ENCODE data around the gene HECTD4. TPM values are rescaled to one million over a fixed set of nuclear protein-coding genes. Genes with fewer than 3 reads are reported as not detected.

Gene HECTD4
- total RNA-seq, 1 donor from 2014 or later, result 63.3 TPM

GRCh38 chr12:112328456-112329124 lies 53.6 kb downstream of the HECTD4 start:
- H3K27me3 Mint-ChIP-seq (ENCODE audit: unreplicated experiment), result no peaks in the 10 kb centered on the region
- TF ChIP-seq CTCF (IDR thresholded peaks at IDR 0.05), result no peak
- H3K4me3 Mint-ChIP-seq (ENCODE audit: unreplicated experiment), result no peak overlapping the region
- no peak overlapping the region for H3K27ac Mint-ChIP-seq (ENCODE audit: unreplicated experiment)
- DNase-seq (ENCODE audit: extremely low spot score, unreplicated experiment), result no peak
- H3K36me3 Mint-ChIP-seq (ENCODE audit: unreplicated experiment), result no peaks in the 10 kb centered on the region
- H3K9me3 Mint-ChIP-seq (ENCODE audit: unreplicated experiment), result no peaks in the 10 kb centered on the region
- H3K4me1 Mint-ChIP-seq (ENCODE audit: unreplicated experiment), result peaks cover 11% of the 10 kb centered on the region

GRCh38 chr12:112327209-112327938 lies 54.9 kb downstream of the HECTD4 start:
- H3K9me3 Mint-ChIP-seq (ENCODE audit: unreplicated experiment), result no peaks in the 10 kb centered on the region
- no peak overlapping the region for H3K27ac Mint-ChIP-seq (ENCODE audit: unreplicated experiment)
- H3K36me3 Mint-ChIP-seq (ENCODE audit: unreplicated experiment), result no peaks in the 10 kb centered on the region
- no peak for TF ChIP-seq CTCF (IDR thresholded peaks at IDR 0.05)
- H3K4me1 Mint-ChIP-seq (ENCODE audit: unreplicated experiment), result peaks cover 9% of the 10 kb centered on the region
- no peak for DNase-seq (ENCODE audit: extremely low spot score, unreplicated experiment)
- no peaks in the 10 kb centered on the region for H3K27me3 Mint-ChIP-seq (ENCODE audit: unreplicated experiment)
- no peak overlapping the region for H3K4me3 Mint-ChIP-seq (ENCODE audit: unreplicated experiment)

GRCh38 chr12:112325622-112326207 lies 56.5 kb downstream of the HECTD4 start:
- DNase-seq (ENCODE audit: extremely low spot score, unreplicated experiment), result no peak
- TF ChIP-seq CTCF (IDR thresholded peaks at IDR 0.05), result no peak
- H3K4me1 Mint-ChIP-seq (ENCODE audit: unreplicated experiment), result peaks cover 9% of the 10 kb centered on the region
- H3K27me3 Mint-ChIP-seq (ENCODE audit: unreplicated experiment), result no peaks in the 10 kb centered on the region
- no peaks in the 10 kb centered on the region for H3K36me3 Mint-ChIP-seq (ENCODE audit: unreplicated experiment)
- no peak overlapping the region for H3K27ac Mint-ChIP-seq (ENCODE audit: unreplicated experiment)
- H3K4me3 Mint-ChIP-seq (ENCODE audit: unreplicated experiment), result no peak overlapping the region
- H3K9me3 Mint-ChIP-seq (ENCODE audit: unreplicated experiment), result no peaks in the 10 kb centered on the region

- TF ChIP-seq CTCF (IDR thresholded peaks at IDR 0.05), result no peak
- Mint-ChIP-seq H3K4me3 (ENCODE audit: unreplicated experiment) (no peak overlapping the region), H3K36me3 (ENCODE audit: unreplicated experiment) (no peaks in the 10 kb centered on the region), H3K27ac (ENCODE audit: unreplicated experiment) (no peak overlapping the region), H3K9me3 (ENCODE audit: unreplicated experiment) (no peaks in the 10 kb centered on the region), H3K4me1 (ENCODE audit: unreplicated experiment) (peaks cover 5% of the 10 kb centered on the region), H3K27me3 (ENCODE audit: unreplicated experiment) (no peaks in the 10 kb centered on the region)
- no peak for DNase-seq (ENCODE audit: extremely low spot score, unreplicated experiment)
These were observed 57.1 kb downstream of the HECTD4 start for GRCh38 chr12:112325157-112325556.
